Panc1 (cell line): ENCODE data around the gene AMBRA1.

Source experiments
- POLR2AphosphoS5 ChIP-seq: IDR thresholded peaks from 2 replicates; pipeline ENCODE4 v1.6.1; 2012; ENCODE audit warnings: mild to moderate bottlenecking, low read depth, low read length, moderate library complexity
- TCF7L2 ChIP-seq: IDR thresholded peaks from 2 replicates; pipeline ENCODE4 v1.6.1; 2011; ENCODE audit warnings: mild to moderate bottlenecking, low read depth, low read length, inconsistent platforms
- TF ChIP-seq, protein P1 (sequence below): fragments of 450-650 bp; IDR thresholded peaks from 2 replicates; pipeline ENCODE4 v1.5.1; 2017; ENCODE audit warnings: mild to moderate bottlenecking
- TF ChIP-seq, protein P2 (sequence below), 2 experiments: IDR thresholded peaks; 2 replicates each; pipeline ENCODE4 v1.6.1; 2011 to 2012; ENCODE audit warnings: low read depth in 2 of 2, control low read depth in 1 of 2, low read length in 1 of 2, mild to moderate bottlenecking in 1 of 2, moderate library complexity in 1 of 2; ENCODE audit not compliant: insufficient read depth in 1 of 2

DNA sequence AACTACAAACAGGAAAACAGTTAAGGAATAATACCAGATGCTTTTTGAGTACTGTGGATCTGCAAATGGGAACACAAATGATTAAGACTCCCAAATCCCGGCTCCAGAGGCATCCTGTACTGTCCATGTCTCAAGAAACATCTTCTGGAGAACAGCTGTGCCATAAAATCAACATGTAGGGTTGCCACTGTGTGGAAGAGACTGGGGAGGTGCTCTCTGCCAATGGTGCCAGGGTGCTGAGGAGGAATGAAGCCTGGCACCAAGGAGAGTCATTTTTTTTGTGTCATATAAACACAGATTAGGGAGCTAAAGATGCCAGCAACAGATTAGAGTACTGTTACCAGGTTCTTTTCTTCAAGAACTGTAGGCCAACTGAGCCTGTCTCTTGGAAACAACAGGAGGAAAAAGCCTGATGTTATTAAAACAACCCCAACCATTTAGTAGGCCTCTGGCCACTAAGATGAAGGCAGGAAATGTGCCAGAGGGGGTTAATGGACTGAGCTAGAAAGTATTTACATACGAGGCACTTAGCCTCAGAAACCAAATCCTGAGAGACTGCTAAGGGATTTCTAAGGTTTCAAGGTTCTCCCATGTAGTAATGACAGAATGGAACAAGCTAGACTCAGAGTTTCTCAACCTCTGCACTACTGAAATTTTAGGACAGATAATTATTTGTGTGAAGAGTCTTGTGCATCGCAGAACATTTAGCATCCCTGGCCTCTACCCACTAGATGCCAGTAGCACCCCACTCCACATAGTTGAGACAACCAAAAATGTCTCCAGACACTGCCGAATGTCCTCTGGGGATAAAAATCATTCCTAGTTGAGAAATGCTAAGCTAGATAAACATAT, 147.7 kb downstream of the AMBRA1 start:
- TF ChIP-seq, protein P1, sequence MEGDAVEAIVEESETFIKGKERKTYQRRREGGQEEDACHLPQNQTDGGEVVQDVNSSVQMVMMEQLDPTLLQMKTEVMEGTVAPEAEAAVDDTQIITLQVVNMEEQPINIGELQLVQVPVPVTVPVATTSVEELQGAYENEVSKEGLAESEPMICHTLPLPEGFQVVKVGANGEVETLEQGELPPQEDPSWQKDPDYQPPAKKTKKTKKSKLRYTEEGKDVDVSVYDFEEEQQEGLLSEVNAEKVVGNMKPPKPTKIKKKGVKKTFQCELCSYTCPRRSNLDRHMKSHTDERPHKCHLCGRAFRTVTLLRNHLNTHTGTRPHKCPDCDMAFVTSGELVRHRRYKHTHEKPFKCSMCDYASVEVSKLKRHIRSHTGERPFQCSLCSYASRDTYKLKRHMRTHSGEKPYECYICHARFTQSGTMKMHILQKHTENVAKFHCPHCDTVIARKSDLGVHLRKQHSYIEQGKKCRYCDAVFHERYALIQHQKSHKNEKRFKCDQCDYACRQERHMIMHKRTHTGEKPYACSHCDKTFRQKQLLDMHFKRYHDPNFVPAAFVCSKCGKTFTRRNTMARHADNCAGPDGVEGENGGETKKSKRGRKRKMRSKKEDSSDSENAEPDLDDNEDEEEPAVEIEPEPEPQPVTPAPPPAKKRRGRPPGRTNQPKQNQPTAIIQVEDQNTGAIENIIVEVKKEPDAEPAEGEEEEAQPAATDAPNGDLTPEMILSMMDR = peak; percentile 21
- no peak for TF ChIP-seq POLR2AphosphoS5
- no peak for TF ChIP-seq TCF7L2
- TF ChIP-seq, protein P2, sequence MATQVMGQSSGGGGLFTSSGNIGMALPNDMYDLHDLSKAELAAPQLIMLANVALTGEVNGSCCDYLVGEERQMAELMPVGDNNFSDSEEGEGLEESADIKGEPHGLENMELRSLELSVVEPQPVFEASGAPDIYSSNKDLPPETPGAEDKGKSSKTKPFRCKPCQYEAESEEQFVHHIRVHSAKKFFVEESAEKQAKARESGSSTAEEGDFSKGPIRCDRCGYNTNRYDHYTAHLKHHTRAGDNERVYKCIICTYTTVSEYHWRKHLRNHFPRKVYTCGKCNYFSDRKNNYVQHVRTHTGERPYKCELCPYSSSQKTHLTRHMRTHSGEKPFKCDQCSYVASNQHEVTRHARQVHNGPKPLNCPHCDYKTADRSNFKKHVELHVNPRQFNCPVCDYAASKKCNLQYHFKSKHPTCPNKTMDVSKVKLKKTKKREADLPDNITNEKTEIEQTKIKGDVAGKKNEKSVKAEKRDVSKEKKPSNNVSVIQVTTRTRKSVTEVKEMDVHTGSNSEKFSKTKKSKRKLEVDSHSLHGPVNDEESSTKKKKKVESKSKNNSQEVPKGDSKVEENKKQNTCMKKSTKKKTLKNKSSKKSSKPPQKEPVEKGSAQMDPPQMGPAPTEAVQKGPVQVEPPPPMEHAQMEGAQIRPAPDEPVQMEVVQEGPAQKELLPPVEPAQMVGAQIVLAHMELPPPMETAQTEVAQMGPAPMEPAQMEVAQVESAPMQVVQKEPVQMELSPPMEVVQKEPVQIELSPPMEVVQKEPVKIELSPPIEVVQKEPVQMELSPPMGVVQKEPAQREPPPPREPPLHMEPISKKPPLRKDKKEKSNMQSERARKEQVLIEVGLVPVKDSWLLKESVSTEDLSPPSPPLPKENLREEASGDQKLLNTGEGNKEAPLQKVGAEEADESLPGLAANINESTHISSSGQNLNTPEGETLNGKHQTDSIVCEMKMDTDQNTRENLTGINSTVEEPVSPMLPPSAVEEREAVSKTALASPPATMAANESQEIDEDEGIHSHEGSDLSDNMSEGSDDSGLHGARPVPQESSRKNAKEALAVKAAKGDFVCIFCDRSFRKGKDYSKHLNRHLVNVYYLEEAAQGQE (IDR thresholded peaks at IDR 0.05; ENCODE audit: insufficient read depth in 1 of 2, low read depth in 2 of 2, low read length in 1 of 2) = no peak
